GM23248 (cell line): Measurements from ENCODE around the gene ZNF546. TPM values are rescaled to one million over a fixed set of nuclear protein-coding genes. Genes with fewer than 3 reads are reported as not detected.

Experiments
- DNase-seq: peaks from one replicate; pipeline ENCODE4 v3.0.0-alpha.2; 2015
- H2AFZ ChIP-seq: fragments of 200-600 bp; sonication (generic); 2 replicates; pipeline ENCODE4 v1.6.1; 2016; ENCODE audit warnings: antibody characterized with exemption
- H3F3A ChIP-seq: fragments of 200-600 bp; sonication (generic); 2 replicates; pipeline ENCODE4 v1.6.1; 2016; ENCODE audit warnings: mild to moderate bottlenecking, antibody characterized with exemption, mixed run types; ENCODE audit not compliant: insufficient read depth
- H3K27ac ChIP-seq: fragments of 200-600 bp; sonication (generic); 2 replicates; pipeline ENCODE4 v1.5.1; 2016; ENCODE audit warnings: mild to moderate bottlenecking
- H3K27me3 ChIP-seq: fragments of 200-600 bp; sonication (generic); replicated peaks from 2 replicates; pipeline ENCODE4 v1.6.1; 2016; ENCODE audit warnings: mild to moderate bottlenecking; ENCODE audit not compliant: insufficient read depth
- H3K36me3 ChIP-seq: fragments of 200-600 bp; sonication (generic); 2 replicates; pipeline ENCODE4 v1.6.1; 2016; ENCODE audit warnings: low read depth, mild to moderate bottlenecking
- H3K4me1 ChIP-seq: fragments of 200-600 bp; sonication (generic); 2 replicates; pipeline ENCODE4 v1.6.1; 2016; ENCODE audit warnings: mild to moderate bottlenecking; ENCODE audit not compliant: insufficient read depth
- H3K4me2 ChIP-seq: fragments of 200-600 bp; sonication (generic); one replicate; pipeline ENCODE4 v1.6.1; 2016; ENCODE audit warnings: mild to moderate bottlenecking; ENCODE audit not compliant: unreplicated experiment
- H3K4me3 ChIP-seq: fragments of 200-600 bp; sonication (generic); 2 replicates; pipeline ENCODE4 v1.5.1; 2016; ENCODE audit warnings: mild to moderate bottlenecking
- H3K79me2 ChIP-seq: fragments of 200-600 bp; sonication (generic); 2 replicates; pipeline ENCODE4 v1.6.1; 2016; ENCODE audit warnings: mild to moderate bottlenecking; ENCODE audit not compliant: insufficient read depth
- H3K9ac ChIP-seq: fragments of 200-600 bp; sonication (generic); 2 replicates; pipeline ENCODE4 v1.6.1; 2016; ENCODE audit warnings: mild to moderate bottlenecking
- H3K9me2 ChIP-seq: fragments of 200-600 bp; sonication (generic); 2 replicates; pipeline ENCODE4 v1.6.1; 2016; ENCODE audit warnings: mixed run types, mild to moderate bottlenecking, moderate library complexity; ENCODE audit not compliant: insufficient read depth
- H3K9me3 ChIP-seq: fragments of 200-600 bp; sonication (generic); one replicate; pipeline ENCODE4 v1.6.1; 2017; ENCODE audit warnings: low read depth
- H4K20me1 ChIP-seq: fragments of 200-600 bp; sonication (generic); 2 replicates; pipeline ENCODE4 v1.6.0; 2016; ENCODE audit not compliant: insufficient read depth
- EZH2 ChIP-seq: fragments of 200-600 bp; sonication (generic); IDR thresholded peaks from 2 replicates; pipeline ENCODE4 v1.6.1; 2018; ENCODE audit warnings: antibody characterized with exemption, mild to moderate bottlenecking; ENCODE audit not compliant: insufficient read depth, poor library complexity, severe bottlenecking
- EZH2phosphoT487 ChIP-seq: fragments of 200-600 bp; sonication (generic); IDR thresholded peaks from 2 replicates; pipeline ENCODE4 v1.6.1; 2018; ENCODE audit warnings: antibody characterized with exemption, moderate library complexity, mild to moderate bottlenecking, low read depth; ENCODE audit not compliant: insufficient read depth
- WGBS, 2 experiments: methylation state at CpG; one replicate each; pipeline ENCODE4 v1.1.6; 2015 to 2017; ENCODE audit warnings: low lambda C conversion rate in 2 of 2, low coverage in 1 of 2; ENCODE audit errors: missing lambda C conversion rate in 2 of 2; 5-methylcytosine and 5-hydroxymethylcytosine counted together
- in situ Hi-C: fragments of 300-500 bp; cut with MboI; formaldehyde crosslinking; loops from 2 replicates; pipeline ENCODE4 v1.15.0; 2020
- polyA plus RNA-seq: library from polyadenylated mRNA; unstranded; fragments of >200 nt; fragmentation: Nextera tagmentation; extraction: Ambion mirVana; gene quantifications from 2 replicates; pipeline ENCODE4 v1.2.1, GENCODE V29; 2016
- total RNA-seq: library from RNA; depleted of rRNA; stranded (reverse); fragments of >200 nt; shearing (Covaris generic); gene quantifications from 2 replicates; pipeline ENCODE4 v1.2.3, GENCODE V29; 2014

Gene ZNF546
- total and polyA plus RNA-seq, 2 experiments from 2014 or later = 2.1 to 6.1 TPM

DNA sequence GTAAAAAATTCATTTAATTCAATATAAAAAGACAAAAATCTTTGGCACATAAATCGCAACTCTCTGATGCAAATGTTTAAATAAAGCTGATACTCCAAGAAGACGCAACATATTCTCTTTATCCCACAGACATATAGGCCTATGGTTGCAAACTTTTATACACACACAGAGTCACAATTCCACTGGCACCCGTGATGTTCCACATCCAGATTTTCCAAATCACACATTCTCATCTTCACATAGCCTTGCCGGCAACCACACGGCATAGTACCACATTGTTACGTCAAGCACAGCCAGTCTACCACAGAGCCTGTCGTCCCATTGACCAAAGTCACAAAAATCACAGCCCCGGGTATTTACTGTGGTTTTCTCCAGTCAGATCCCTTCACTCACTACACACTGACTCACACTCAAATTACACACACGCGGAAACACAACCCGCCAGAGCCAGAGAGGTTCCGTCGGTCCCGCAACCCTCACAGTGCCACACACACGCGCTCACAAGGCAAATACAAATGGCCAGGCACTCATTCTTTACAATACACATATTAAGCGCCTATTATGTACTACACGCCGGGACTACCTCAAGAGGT, 546 bp upstream of the ZNF546 start:
- Histone ChIP-seq H3K27me3 (no peaks in the 10 kb centered on the region), H2AFZ (peak overlapping the region; percentile 95), H3K4me2 (peak overlapping the region; percentile 78), H3K4me3 (peak overlapping the region; percentile 80), H3K9ac (peak overlapping the region; percentile 88), H3K9me3 (no peaks in the 10 kb centered on the region), H3K36me3 (no peaks in the 10 kb centered on the region), H3F3A (peaks cover 10% of the 10 kb centered on the region), H3K27ac (peak overlapping the region; percentile 89), H3K9me2 (no peaks in the 10 kb centered on the region), H3K4me1 (peaks cover 24% of the 10 kb centered on the region), H3K79me2 (peaks cover 37% of the 10 kb centered on the region), H4K20me1 (no peaks in the 10 kb centered on the region)
- TF ChIP-seq EZH2 = no peak
- no peak for TF ChIP-seq EZH2phosphoT487
- in situ Hi-C loops = no loop called here
- WGBS, 2 experiments = 8 to 9% methylated on average over 19 of the region's 19 CpGs
- peak; percentile 74 for DNase-seq

DNA sequence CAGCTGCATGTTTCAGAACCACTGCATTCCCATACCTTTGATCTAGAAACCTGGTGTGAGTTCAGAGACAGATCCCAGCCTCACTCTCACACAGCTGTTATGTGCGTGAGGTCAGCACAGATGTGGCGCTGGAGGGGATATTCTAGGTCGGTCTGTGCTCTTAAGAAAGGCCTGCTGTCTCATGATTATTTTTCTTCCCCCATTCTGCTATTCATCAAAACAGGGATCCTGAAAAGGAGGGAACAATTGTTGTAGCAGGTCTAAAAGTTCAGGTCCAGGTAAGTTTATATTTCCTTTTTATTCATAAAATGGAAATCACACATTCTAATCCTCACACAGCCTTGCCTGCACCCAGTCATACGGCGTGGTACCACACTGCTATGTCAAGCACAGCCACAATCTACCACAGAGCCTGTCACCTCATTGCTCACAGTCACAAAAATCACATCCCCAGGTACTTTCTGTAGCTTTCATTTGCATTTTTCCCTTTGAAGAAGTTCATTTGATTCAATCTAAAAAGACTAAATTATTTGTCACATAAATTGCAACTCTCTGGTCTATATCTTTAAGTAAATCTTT, 867 bp downstream of the ZNF546 start:
- Histone ChIP-seq H4K20me1 (no peaks in the 10 kb centered on the region), H3K9me3 (no peaks in the 10 kb centered on the region), H3K27ac (peak overlapping the region; percentile 89), H3K36me3 (no peaks in the 10 kb centered on the region), H3F3A (peaks cover 10% of the 10 kb centered on the region), H3K4me2 (peak overlapping the region; percentile 78), H3K27me3 (no peaks in the 10 kb centered on the region), H3K9me2 (no peaks in the 10 kb centered on the region), H3K9ac (peak overlapping the region; percentile 88), H3K79me2 (peaks cover 34% of the 10 kb centered on the region), H2AFZ (peak overlapping the region; percentile 95), H3K4me1 (peaks cover 24% of the 10 kb centered on the region), H3K4me3 (peak overlapping the region; percentile 80)
- TF ChIP-seq EZH2 (no peak), EZH2phosphoT487 (no peak)
- WGBS, 2 experiments = 53 to 58% methylated on average over 5 of the region's 5 CpGs
- in situ Hi-C loops = no loop called here
- peak; percentile 49 for DNase-seq

DNA sequence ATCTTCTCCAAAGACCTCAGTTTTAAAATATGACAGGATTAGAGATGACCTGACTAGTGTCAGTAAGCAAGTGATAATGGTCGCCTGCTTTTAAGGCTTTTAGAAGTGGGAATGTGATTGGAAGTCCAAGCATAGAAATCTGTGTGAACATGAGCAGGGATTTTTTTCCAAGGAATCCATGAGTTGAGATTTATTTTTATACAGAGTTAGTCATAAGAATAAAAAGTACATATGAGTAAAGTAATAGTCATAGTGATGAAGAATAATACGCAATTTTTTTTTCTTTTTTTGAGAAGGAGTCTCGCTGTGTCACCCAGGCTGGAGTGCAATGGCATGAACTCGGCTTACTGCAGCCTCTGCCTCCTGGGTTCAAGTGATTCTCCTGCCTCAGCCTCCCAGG, 1.6 kb downstream of the ZNF546 start:
- peaks cover 24% of the 10 kb centered on the region for H3K4me1 ChIP-seq
- H3K36me3 ChIP-seq = no peaks in the 10 kb centered on the region
- no peak for TF ChIP-seq EZH2
- no peak for TF ChIP-seq EZH2phosphoT487
- H3K9me3 ChIP-seq = no peaks in the 10 kb centered on the region
- H2AFZ ChIP-seq = no peak overlapping the region
- 52 to 63% methylated on average over 4 of the region's 4 CpGs for WGBS, 2 experiments
- in situ Hi-C loops = no loop called here
- peak; percentile 63 for DNase-seq
- H3K9me2 ChIP-seq = no peaks in the 10 kb centered on the region
- no peaks in the 10 kb centered on the region for H3K27me3 ChIP-seq
- no peaks in the 10 kb centered on the region for H4K20me1 ChIP-seq
- peaks cover 10% of the 10 kb centered on the region for H3F3A ChIP-seq
- H3K27ac ChIP-seq = peak overlapping the region; percentile 89
- no peak overlapping the region for H3K4me3 ChIP-seq
- H3K4me2 ChIP-seq = no peak overlapping the region
- H3K79me2 ChIP-seq = peaks cover 30% of the 10 kb centered on the region
- H3K9ac ChIP-seq = 0 out of 2 replicates have a peak overlapping the region, but pooled peaks have one; percentile 88

- Histone ChIP-seq H3K4me2 (no peak overlapping the region), H3K79me2 (no peaks in the 10 kb centered on the region)
- WGBS, 2 experiments = 60 to 63% methylated on average over 4 of the region's 4 CpGs
Measured at GRCh38 chr19:40005691-40006272, 8.9 kb downstream of the ZNF546 start.

More at GRCh38 chr19:40005691-40006272, 8.9 kb downstream of the ZNF546 start:
- H3K27me3 ChIP-seq = no peaks in the 10 kb centered on the region
- in situ Hi-C loops = no loop called here
- no peak for TF ChIP-seq EZH2phosphoT487
- TF ChIP-seq EZH2 = no peak
- H3K9ac ChIP-seq = no peak overlapping the region
- no peaks in the 10 kb centered on the region for H3K9me2 ChIP-seq
- H3K36me3 ChIP-seq = peaks cover 18% of the 10 kb centered on the region
- peaks cover 9% of the 10 kb centered on the region for H3K4me1 ChIP-seq
- no peak for DNase-seq
- peak overlapping the region; percentile 44 for H3K27ac ChIP-seq
- no peak overlapping the region for H2AFZ ChIP-seq
- H3K9me3 ChIP-seq = no peaks in the 10 kb centered on the region
- peaks cover 18% of the 10 kb centered on the region for H3F3A ChIP-seq
- no peaks in the 10 kb centered on the region for H4K20me1 ChIP-seq
- no peak overlapping the region for H3K4me3 ChIP-seq
